Renal cortical epithelial cell (primary cell): ENCODE measurements around the gene MAP7. TPM values are rescaled to one million over a fixed set of nuclear protein-coding genes. Genes with fewer than 3 reads are reported as not detected.
"Not testable (repeated sequence)": the region's sequence is repeated elsewhere in the genome, so short reads cannot be mapped to it uniquely, and the experiment has no call there.

Source experiments
- DNase-seq: peaks from one replicate; pipeline ENCODE4 v3.0.0-alpha.2; 2011; ENCODE audit warnings: low read depth
- total RNA-seq: library from RNA; depleted of rRNA; stranded (reverse); fragments of >200 nt; gene quantifications from 2 replicates; pipeline ENCODE4 v1.2.3, GENCODE V29; 2014

Gene MAP7
- total RNA-seq, 1 donor from 2014 or later, result 28.5 TPM

DNA sequence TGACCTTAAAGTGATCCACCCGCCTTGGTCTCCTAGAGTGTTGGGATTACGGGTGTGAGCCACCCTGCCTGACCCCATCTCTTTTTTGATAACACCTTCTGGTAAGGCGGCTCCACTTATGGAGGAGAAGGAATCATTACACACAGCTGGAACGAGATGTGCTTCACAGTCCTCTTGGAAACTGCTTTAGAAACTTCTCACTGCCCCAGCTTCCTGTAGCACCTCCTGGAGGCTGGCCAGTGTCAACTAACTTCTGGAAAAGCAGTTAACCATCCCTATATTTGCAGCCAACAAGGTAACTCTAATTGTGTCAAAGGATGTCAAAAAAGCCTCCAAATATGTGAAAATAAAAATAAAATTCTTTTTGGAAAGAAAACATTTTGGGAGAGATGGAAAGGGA is 211.7 kb downstream of the MAP7 start:
- no peak for DNase-seq

DNA sequence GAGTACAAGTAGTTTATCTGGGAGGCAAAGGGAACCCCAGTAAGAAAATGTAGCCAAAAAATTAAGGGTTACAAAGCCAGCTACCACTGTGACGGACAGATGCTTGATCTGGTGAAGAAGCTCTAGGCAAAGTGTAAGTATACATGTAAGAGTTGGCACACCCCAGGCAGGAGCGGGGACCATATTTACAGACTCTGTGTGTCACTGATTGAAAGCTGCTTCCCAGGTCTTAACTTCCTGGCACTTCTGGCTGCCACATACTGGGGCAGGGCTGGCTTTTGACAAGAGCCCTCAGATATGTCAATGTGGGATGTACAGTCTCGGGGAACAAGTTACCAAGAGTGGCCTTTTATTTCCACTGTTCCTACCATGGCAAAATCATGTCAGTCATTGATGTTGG is 212.6 kb downstream of the MAP7 start:
- no peak for DNase-seq

DNA sequence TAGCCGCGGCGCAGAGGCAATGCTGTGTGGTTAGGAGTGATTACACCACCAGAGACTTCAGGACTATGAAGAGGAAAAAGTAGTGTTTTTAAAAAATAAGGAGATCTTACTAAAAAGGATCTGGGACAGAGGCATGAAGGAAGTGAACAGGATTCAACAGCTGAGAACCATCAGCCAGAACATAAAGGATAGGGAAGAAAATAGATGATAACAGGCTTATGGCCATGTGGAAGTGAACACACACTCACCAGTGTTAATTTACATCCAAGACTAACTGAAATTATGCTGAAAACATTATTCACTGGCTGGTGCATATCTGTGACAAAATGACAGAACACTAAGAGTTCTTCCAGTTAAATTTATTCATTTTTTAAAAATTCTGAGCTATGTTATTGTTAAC is 213.1 kb downstream of the MAP7 start:
- DNase-seq, result no peak

DNA sequence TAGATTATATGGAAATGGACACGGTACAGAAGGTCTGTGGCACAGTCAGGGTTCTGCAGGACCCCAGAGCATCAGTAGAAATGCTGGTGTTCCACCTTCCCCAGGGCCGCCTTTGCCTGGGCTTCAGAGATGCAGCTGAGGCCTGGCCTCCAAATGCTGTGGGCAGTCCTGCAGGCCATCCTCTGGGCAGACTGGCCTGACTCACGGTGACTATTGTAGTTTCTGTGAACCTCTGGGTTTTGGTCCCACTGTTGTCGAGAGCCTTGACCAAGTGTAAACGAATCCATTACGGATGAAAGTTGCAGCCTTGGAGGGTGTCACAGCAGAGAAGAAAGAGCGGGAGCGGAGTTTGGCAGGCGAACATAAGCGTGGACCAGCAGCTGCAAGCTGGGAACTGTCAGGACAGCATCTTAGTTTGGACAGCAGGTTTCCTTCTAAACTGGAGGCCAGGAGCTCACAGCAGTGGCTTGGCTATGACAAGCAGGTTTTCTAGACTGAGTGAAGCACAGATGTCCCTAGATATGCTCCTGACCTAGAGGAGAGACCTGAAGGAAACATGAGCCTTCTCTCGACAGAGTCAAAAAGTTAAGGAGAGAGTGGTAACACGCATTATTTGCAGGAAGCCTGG is 214.4 kb downstream of the MAP7 start:
- DNase-seq, result no peak

DNA sequence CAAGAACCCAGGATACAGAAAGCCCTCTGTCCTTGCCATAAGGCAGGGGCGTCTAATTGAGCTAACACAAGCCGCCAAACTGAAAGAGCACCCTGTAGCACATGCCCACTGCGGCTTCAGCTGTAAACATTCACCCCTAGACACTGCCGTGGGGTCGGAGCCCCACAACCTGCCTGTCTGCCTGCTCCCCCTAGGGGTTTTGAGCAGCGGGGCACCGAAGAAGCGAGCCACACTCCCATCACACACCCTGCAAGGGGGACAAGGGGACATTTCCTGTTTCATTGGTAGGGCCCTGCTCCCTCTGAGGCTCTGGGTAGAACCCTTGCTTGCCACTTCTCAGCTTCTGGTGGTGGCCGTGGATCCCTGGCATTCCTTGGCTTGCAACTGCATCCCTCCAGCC is 215.4 kb downstream of the MAP7 start:
- no peak for DNase-seq

DNA sequence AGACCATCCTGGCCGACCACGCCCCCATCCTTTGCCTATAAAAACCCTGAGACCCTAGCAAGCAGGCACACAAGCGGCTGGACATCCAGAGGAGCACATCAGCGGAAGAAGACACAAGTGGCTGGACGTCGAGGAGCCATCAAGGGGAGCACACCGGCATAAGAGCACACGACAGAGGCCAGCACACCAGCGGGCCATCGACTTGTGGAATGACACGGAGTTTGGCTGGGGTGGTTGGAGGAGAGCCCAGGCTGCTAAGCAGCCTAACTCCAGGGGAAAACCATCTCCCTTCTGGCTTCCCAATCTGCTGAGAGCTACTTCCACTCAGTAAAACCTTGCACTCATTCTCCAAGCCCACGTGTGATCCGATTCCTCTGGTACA is 215.8 kb downstream of the MAP7 start:
- DNase-seq, result no peak

DNA sequence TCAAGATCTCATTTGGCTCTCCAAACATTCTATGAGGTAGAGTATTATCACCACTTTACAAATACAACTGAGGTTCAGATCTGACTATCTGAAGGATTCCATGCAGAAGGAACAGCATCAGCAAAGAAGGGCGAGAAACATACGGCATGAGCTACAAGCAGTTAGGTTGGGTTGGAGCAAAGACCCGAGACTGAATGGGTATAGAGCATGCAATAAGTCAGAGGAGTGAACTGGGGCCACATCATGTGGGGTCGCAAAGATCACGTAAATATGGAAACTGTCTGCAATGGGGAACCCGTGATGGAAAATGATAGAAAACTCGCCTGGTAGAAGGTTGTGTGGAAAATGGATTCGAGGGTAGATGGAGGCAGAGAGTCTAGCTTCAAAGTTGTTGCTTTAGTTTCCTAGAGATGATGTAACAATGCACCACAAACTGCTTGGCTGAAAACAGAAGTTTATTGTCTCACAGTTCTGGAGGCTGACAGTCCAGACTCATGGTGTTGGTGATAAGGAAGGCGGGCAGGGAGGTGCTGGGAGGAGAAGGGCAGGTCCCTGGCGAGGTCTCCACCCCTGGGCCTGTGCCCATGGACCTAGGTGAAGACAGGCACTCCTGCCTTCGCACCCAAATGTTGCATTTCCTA is 216.3 kb downstream of the MAP7 start:
- no peak for DNase-seq

DNA sequence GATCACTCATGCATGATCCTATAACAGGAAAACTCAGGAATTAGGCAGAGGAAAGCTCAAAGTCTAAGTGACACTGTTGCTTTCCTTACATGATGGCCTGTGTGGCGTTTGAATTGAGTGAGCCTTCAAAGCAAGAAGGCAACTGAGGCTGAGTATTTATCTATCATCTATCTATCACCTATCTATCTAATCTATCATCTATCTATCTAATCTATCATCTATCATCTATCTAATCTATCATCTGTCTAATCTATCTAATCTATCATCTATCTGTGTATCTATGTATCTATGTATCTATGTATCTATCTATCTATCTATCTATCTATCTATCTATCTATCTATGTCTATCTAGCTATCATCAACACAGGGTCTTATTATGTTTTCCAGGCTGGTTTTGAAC is 218.8 kb downstream of the MAP7 start:
- no peak for DNase-seq

DNA sequence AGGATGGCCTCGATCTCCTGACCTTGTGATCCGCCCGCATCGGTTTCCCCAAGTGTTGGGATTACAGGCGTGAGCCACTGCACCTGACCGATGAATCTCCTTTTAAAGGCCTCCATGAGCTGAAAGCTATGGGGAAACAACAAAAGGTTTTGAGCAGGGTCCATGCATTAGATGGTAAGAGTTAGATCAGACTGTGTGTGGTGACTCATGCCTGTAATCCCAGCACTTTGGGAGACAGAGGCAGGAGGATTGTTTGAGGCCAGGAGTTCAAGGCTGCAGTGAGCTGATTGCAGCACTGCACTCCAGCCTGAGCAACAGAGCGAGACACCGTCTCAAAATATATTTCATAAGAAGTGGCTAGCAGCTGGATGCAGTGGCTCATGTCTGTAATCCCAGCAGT is 219.6 kb downstream of the MAP7 start:
- no peak for DNase-seq

DNA sequence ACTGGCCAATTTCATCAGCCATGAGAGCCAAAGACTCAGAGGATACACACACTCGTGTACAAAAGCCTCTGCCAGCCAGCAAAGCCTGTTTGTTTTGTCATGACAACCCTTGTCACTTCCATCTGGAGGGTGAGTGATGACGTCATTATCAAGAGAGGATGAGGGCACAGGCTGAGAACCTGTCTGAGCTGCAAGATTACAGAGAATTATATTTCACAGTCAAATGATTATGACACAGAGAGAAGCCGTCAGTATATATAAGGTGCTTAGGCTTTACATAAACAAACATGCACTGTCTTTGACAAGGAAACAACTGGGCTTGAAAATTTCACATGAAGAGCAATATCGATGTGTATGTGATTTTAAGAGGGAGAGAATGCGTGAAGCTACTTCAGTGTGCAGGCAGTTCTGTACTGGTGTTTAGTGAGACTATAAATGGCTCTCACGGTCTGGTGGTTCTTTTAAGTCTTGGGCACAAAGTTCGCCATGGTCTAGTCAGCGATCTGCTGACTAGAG is 224.1 kb downstream of the MAP7 start:
- peak; percentile 57 for DNase-seq

DNA sequence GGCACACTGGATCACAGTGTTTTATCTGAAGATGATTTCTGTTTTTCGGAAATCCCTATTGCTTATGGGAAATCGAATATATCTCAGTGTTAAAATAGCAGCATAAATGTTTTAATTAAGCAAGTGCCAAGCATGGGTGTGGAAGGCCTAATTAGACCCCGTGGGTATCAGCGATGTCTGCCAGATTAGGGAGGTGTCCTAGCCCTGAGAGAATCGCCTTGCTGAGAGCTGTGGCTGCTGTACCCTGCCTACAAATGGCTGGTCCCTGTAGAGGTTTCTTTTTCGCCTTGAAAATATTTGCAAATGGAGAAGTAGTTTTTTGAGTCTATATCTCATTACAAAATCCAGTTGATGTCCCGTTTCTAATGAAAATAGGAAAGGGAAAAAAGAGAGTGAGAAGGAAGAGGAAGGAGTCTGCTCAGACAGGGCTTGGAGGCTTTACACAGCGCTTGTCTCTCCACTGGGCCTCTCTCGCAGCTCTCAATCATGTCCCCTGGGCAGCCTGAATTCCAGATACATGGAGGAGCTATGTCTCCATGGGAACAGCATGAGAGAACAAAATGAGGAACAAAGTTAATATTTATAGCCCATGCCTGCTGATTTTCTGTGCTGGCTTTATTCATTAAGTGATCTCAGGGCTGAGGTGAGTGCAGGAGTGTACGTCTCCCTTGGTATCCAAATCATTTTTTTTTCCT is 225.4 kb downstream of the MAP7 start:
- no peak for DNase-seq

DNA sequence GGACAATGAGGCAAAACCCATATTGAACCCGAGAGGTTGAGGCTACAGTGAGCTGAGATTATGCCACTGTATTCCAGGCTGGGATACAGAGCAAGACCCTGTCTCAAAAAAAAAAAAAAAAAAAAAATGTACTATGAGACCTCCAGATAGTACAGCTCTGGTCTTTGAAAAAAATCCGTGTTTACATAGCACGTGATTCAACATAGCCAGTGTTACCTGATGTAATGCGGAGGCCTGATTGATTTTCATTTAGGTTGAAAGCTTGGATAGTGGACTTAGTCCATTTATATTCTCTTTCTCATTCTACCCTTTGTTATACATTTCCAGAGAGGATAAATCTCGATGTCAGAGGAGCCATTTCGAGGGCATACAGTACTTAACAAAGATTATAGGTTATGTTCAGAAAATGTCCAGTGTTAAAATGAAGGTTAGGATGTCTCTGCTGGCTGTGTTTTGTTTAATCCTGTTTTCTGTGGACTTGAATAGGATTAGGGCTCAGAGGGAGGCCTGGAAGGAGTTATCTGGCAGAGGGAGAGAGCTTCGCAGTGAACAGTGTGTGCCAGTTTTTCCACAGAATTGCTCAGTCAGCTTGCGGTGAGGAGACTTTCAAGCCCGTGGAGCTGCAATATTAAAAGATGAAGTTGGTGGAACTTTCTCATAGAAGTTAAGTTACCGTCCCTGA is 226.7 kb downstream of the MAP7 start:
- DNase-seq, result no peak

DNA sequence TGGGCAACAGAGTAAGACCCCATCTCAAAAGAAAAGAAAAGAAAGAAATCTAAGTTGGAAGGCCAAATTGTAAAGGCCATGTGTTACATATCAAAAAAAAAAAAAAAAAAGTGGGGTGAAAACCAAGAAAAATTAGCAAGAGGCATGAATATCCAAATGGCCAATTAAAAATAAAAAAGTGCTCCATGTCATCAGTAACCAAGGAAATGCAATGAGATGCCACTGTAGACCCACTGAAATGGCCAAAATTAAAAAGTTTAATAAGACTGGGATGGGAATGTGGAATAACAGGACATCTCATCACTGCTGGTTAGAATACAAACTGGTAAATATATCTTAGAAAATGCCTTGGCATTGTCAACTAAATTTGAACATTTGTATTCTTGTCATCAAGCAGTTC is 230.5 kb downstream of the MAP7 start:
- no peak for DNase-seq

DNA sequence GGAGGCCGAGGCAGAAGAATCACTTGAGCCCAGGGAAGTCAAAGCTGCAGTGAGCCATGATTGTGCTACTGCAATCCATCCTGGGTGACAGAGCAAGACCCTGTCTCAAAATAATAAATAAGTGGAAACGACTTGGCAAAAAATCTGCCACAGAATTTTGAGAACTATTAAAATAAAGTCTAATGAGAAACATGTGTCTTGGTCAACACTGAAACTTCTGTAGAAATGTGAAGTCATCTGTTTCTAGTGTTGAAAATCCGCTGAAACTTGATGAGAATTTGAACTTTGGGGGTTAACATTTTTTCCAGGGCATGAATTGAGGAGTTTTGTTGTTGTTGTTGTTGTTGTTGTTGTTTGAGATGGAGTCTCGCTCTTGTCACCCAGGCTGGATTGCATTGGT is 231.5 kb downstream of the MAP7 start:
- no peak for DNase-seq

DNA sequence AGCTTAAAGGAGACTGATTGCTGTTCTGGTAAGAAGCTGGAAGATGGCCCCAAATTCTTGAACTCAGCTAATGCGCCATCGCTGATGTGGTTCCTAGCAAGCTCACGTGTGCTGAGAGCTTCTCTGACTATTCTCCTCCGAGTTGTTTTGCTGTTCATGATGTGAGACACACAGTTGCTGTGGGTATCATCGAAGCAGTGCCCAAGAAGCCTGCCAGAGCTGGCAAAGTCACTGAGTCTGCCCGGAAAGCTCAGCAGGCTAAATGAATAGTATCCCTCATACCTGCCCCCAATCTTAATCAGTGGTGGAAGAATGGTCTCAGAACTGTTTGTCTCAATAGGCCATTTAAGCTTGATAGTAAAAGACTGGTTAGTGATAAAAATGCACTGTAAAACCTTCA is 232.3 kb downstream of the MAP7 start:
- no peak for DNase-seq

DNA sequence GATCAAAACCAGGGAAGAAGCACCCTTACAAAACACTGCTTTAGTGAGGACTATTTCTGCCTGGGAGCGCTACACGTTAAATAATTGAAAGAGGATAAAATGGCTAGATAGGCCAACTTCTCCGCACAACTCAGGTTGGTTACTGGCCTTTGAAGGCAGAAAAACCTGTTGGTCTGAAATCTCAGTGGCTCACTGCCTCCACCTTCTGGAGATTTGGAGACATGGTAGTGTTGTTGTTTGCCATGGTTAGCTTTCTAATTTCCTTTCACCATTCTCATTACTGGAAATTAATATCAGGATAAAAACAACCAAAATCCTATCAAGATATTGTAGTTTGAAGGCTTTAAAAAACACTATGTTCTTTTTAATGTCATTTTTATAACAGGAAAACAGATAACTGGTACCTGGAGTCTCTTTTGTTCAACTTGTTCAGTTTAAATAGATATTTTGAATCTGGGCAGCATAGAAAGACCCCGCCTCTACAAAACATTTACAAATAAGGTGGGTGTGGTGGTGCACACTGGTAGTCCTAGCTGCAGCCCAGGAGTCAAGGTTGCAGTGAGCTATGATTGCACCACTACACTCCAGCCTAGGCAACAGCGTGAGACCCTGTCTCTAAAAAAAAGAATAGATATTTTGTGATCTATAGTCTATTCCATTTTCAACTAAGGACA is 233.1 kb downstream of the MAP7 start:
- peak; percentile 72 for DNase-seq

DNA sequence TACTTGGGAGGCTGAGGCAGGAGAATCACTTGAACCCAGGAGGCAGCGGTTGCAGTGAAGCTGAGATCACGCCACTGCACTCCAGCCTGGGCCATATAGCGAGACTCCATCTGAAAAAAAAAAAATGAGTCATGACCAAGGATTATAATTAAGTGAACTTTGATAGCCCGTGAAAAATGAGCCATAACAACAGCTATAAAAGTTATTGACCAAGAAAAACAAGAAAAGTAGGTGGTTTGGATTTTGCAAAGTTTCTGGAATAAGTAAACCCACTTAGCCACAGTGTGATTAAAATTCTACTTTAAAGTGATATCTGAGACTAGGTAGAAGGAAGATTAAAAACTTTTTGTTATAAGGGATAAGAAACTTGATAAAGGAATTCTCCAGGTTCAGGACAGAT is 234.6 kb downstream of the MAP7 start:
- DNase-seq, result no peak

DNA sequence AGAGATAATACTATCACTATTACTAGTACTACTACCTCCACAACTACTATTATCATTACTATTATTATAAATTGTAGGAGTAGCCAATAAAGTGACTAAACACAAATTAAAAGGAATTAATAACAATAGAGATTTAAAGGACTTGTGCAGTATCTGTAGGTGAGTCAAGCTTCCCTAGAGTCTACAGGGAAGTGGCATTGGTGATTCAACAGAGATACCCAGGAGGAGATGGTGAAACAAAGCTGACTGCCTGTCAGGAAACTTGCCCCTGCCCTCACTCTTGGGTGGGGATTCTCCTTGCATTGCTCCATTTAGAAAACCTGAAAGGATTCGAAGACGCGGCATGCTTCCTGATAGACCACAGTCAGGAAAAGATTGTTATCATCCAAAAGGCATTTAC is 237.2 kb downstream of the MAP7 start:
- DNase-seq, result peak; percentile 8

DNA sequence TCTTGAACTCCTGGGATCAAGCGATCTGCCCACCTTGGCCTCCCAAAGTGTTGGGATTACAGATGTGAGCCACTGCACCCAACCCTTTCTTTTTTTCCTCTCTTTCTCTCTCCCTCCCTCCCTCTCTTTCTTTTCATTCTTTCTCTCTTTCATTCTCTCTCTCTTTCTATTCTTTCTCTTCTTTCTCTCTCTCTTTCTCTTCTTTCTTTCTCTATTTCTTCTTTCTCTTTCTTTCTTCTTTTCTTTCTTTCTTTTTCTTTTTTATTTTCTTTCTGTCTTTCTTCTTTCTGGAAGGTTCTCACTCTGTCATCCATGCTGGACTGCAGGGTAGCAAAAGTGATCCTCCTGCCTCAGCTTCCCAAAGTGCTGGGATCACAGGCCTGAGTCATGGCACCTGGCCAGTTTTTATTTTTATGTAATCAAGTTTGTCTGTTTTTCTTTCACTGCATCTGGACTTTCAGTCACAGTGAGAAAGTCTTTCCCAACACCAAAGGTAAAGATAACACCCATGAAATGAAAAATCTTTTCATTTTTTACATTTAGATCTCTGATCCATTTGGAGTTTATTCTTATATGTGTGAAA is 240.4 kb downstream of the MAP7 start:
- DNase-seq, result no peak

DNA sequence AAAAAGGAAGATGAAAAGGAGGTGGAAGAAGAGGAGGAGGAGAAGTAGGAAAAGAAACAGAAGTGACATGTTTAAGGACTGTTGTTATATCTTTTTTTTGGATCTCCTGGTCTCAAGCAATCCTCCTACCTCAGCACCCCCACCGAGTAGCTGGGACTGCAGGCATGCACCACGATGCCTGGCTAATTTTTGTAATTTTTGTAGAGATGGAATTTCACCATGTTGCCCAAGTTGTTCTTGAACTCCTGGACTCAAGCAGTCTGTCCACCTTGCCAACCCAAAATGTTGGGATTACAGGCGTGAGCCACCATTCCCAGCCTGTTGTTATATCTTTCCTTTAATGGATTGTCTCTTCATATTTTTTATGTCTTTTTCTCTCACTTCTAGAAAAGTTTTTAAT is 241.1 kb downstream of the MAP7 start:
- no peak for DNase-seq

DNA sequence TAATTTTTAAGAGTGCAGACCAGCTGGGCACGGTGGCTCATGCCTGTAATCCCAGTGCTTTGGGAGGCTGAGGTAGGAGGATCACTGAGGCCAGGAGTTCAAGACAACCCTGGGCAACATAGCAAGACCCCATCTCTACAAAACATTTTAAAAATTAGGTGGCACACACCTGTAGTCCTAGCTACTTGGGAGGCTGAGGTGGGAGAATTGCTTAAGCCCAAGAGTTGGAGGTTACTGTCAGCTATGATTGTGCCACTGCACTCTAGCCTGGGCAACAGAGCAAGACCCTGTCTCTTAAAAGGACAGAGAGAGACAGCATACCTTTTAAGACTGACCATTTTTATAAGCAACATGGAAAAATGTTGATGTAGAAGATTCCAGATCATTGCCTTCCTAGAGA is 241.8 kb downstream of the MAP7 start:
- DNase-seq, result not testable (repeated sequence)

DNA sequence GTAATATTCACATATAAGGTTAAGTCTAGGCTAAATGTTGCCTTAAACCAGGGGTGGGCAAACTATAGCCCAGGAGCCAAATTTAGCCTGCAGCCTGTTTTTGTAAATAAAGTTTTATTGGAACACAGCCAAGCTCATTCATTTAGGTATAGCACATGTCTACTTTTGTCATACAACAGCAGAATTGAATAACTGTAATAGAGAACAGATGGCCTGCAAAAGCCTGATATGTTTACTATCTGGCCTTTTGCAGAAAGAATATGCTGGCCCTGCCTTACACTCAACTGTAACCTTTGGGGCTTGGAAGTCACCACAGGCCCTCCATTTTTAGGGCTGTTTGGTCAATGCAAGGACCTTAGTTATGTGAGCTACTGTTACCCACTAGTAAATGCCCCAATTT is 242.9 kb downstream of the MAP7 start:
- DNase-seq, result no peak
